RPMI8226 (cell line): ENCODE results near the gene CHRNA7.
"Not testable (repeated sequence)": the region's sequence is repeated elsewhere in the genome, so short reads cannot be mapped to it uniquely, and the experiment has no call there.

Experiments used
- DNase-seq: peaks from one replicate; pipeline ENCODE4 v3.0.0-alpha.2; 2015

CHRNA7 gene

GRCh38 chr15:32122013-32122412 is 91.7 kb downstream of the CHRNA7 start:
- no peak for DNase-seq

- no peak for DNase-seq
Measured at GRCh38 chr15:32123473-32123872, 93.2 kb downstream of the CHRNA7 start.

- no peak for DNase-seq
Measured at GRCh38 chr15:32124726-32125125, 94.4 kb downstream of the CHRNA7 start.

- no peak for DNase-seq
Measured at GRCh38 chr15:32125595-32125994, 95.3 kb downstream of the CHRNA7 start.

GRCh38 chr15:32129815-32130214 is 99.5 kb downstream of the CHRNA7 start:
- DNase-seq, result no peak

GRCh38 chr15:32130823-32131222 is 100.5 kb downstream of the CHRNA7 start:
- no peak for DNase-seq

- no peak for DNase-seq
Measured at GRCh38 chr15:32131803-32132202, 101.5 kb downstream of the CHRNA7 start.

GRCh38 chr15:32132859-32133258 is 102.5 kb downstream of the CHRNA7 start:
- DNase-seq, result no peak

GRCh38 chr15:32134842-32135241 is 104.5 kb downstream of the CHRNA7 start:
- no peak for DNase-seq

- DNase-seq, result no peak
Measured at GRCh38 chr15:32135335-32135734, 105.0 kb downstream of the CHRNA7 start.

- DNase-seq, result not testable (repeated sequence)
Measured at GRCh38 chr15:32145512-32145911, 115.2 kb downstream of the CHRNA7 start.

- DNase-seq, result no peak
Measured at GRCh38 chr15:32148833-32149555, 118.7 kb downstream of the CHRNA7 start.

GRCh38 chr15:32152574-32152973 is 122.3 kb downstream of the CHRNA7 start:
- no peak for DNase-seq

GRCh38 chr15:32153868-32154623 is 123.7 kb downstream of the CHRNA7 start:
- DNase-seq, result not testable (repeated sequence)

- not testable (repeated sequence) for DNase-seq
Measured at GRCh38 chr15:32162143-32162542, 131.8 kb downstream of the CHRNA7 start.

- not testable (repeated sequence) for DNase-seq
Measured at GRCh38 chr15:32164065-32164464, 133.8 kb downstream of the CHRNA7 start.

- DNase-seq, result not testable (repeated sequence)
Measured at GRCh38 chr15:32164747-32165146, 134.4 kb downstream of the CHRNA7 start.

- not testable (repeated sequence) for DNase-seq
Measured at GRCh38 chr15:32165775-32166174, 135.5 kb downstream of the CHRNA7 start.

GRCh38 chr15:32166270-32166669 is 136.0 kb downstream of the CHRNA7 start:
- DNase-seq, result not testable (repeated sequence)

GRCh38 chr15:32167913-32168312 is 137.6 kb downstream of the CHRNA7 start:
- DNase-seq, result not testable (repeated sequence)

- not testable (repeated sequence) for DNase-seq
Measured at GRCh38 chr15:32180579-32180978, 150.3 kb downstream of the CHRNA7 start.

GRCh38 chr15:32193780-32194179 is 163.5 kb downstream of the CHRNA7 start:
- DNase-seq, result not testable (repeated sequence)

GRCh38 chr15:32196206-32196605 is 165.9 kb downstream of the CHRNA7 start:
- not testable (repeated sequence) for DNase-seq

- not testable (repeated sequence) for DNase-seq
Measured at GRCh38 chr15:32198938-32199337, 168.6 kb downstream of the CHRNA7 start.
